ENCODE measurements around the gene GZF1.

GZF1 gene

GRCh38 chr20:23407781-23408464, 45.9 kb downstream of the GZF1 start:
- no peak for DNase-seq (ENCODE audit: low read depth in 2 of 2)

GRCh38 chr20:23408957-23409356, 47.0 kb downstream of the GZF1 start:
- no peak for DNase-seq (ENCODE audit: low read depth in 2 of 2)

- no peak for DNase-seq (ENCODE audit: low read depth in 2 of 2)
Measured at GRCh38 chr20:23409800-23410199, 47.8 kb downstream of the GZF1 start.

- DNase-seq (ENCODE audit: low read depth in 2 of 2) = no peak
Measured at GRCh38 chr20:23410916-23411695, 49.1 kb downstream of the GZF1 start.

GRCh38 chr20:23412026-23412425, 50.0 kb downstream of the GZF1 start:
- no peak for DNase-seq (ENCODE audit: low read depth in 2 of 2)

- no peak for DNase-seq (ENCODE audit: low read depth in 2 of 2)
Measured at GRCh38 chr20:23413862-23414422, 52.0 kb downstream of the GZF1 start.

GRCh38 chr20:23414526-23415188, 52.7 kb downstream of the GZF1 start:
- no peak for DNase-seq (ENCODE audit: low read depth in 2 of 2)

GRCh38 chr20:23415555-23415954, 53.6 kb downstream of the GZF1 start:
- DNase-seq (ENCODE audit: low read depth in 2 of 2) = no peak

GRCh38 chr20:23415959-23416583, 54.1 kb downstream of the GZF1 start:
- DNase-seq (ENCODE audit: low read depth in 2 of 2) = no peak

GRCh38 chr20:23417861-23418260, 55.9 kb downstream of the GZF1 start:
- no peak for DNase-seq (ENCODE audit: low read depth in 2 of 2)

- no peak for DNase-seq (ENCODE audit: low read depth in 2 of 2)
Measured at GRCh38 chr20:23419657-23419994, 57.6 kb downstream of the GZF1 start.

- DNase-seq (ENCODE audit: low read depth in 2 of 2) = no peak
Measured at GRCh38 chr20:23419995-23420901, 58.3 kb downstream of the GZF1 start.

GRCh38 chr20:23420943-23421931, 59.3 kb downstream of the GZF1 start, which contains the start of gene NAPB:
NAPB (minus strand) TSS chr20:23421488; CDS start chr20:23421402, 86 bp downstream.
- DNase-seq (ENCODE audit: low read depth in 2 of 2) = peak; percentile 74 to 88

Data from stimulated activated CD8-positive, alpha-beta memory T cell treated with anti-CD3 and anti-CD28 coated beads, Interleukin-7, amount 100 ng/mL, for 1 hour (primary cell).